Measurements from ENCODE around the gene ITGB5. TPM values are rescaled to one million over a fixed set of nuclear protein-coding genes. Genes with fewer than 3 reads are reported as not detected.
"Not testable (repeated sequence)": the region's sequence is repeated elsewhere in the genome, so short reads cannot be mapped to it uniquely, and the experiment has no call there.

The ITGB5 gene
- total and polyA plus RNA-seq, 4 donors = 21.0 to 126 (median 43.7) TPM

DNA sequence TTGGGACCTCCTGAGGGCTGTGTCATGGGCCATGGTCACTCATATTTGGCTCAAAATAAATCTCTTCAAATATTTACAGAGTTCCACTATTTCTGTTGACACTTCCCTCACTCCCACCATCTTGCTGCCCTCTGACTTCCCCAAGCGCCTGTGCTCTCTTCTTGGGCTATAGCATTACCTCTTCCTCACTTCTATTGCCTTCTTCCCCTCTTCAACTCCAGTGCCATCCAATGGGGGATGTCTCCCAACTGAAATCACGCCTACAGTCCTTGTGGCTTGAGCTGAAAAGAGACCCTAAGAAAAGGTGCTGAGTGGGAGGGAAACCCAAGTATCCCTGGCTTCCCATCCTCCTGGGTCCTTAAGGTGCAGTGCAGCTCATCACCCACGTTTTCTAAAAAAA is 135.1 kb downstream of the ITGB5 start:
- TF ChIP-seq, protein P1, sequence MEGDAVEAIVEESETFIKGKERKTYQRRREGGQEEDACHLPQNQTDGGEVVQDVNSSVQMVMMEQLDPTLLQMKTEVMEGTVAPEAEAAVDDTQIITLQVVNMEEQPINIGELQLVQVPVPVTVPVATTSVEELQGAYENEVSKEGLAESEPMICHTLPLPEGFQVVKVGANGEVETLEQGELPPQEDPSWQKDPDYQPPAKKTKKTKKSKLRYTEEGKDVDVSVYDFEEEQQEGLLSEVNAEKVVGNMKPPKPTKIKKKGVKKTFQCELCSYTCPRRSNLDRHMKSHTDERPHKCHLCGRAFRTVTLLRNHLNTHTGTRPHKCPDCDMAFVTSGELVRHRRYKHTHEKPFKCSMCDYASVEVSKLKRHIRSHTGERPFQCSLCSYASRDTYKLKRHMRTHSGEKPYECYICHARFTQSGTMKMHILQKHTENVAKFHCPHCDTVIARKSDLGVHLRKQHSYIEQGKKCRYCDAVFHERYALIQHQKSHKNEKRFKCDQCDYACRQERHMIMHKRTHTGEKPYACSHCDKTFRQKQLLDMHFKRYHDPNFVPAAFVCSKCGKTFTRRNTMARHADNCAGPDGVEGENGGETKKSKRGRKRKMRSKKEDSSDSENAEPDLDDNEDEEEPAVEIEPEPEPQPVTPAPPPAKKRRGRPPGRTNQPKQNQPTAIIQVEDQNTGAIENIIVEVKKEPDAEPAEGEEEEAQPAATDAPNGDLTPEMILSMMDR (IDR thresholded peaks at IDR 0.05; ENCODE audit: control extremely low read depth, extremely low read depth) = no peak
- WGBS, 2 donors = 88 to 91% methylated on average over 3 of the region's 3 CpGs
- ATAC-seq (ENCODE audit: insufficient read depth, low FRiP score) (no peak), DNase-seq (no peak)
- Histone ChIP-seq H3K9ac (ENCODE audit: insufficient read depth in 1 of 2, low read length in 2 of 2) (no peak overlapping the region), H3K9me3 (ENCODE audit: control insufficient read depth in 4 of 4, insufficient read depth in 3 of 4, low read length in 3 of 4) (no peaks in the 10 kb centered on the region), H3K36me3 (ENCODE audit: control insufficient read depth in 4 of 4, insufficient read depth in 4 of 4, low read length in 4 of 4) (peaks cover 0 to 2% (median 0%) of the 10 kb centered on the region in 4 donors), H3K27ac (ENCODE audit: low read depth in 1 of 2, low read length in 1 of 2) (no peak overlapping the region), H3K4me3 (no peak overlapping the region), H3K4me1 (ENCODE audit: control insufficient read depth in 5 of 5, insufficient read depth in 5 of 5, low read length in 5 of 5) (no peaks in the 10 kb centered on the region), H3K27me3 (ENCODE audit: control insufficient read depth in 3 of 3, insufficient read depth in 3 of 3, low read length in 2 of 3) (no peaks in the 10 kb centered on the region)

GRCh38 chr3:124751501-124751900 is 135.7 kb downstream of the ITGB5 start:
- ATAC-seq (ENCODE audit: insufficient read depth, low FRiP score) (no peak), DNase-seq (no peak)
- Histone ChIP-seq H3K4me1 (ENCODE audit: control insufficient read depth in 5 of 5, insufficient read depth in 5 of 5, low read length in 5 of 5) (no peaks in the 10 kb centered on the region), H3K27ac (ENCODE audit: low read depth in 1 of 2, low read length in 1 of 2) (no peak overlapping the region), H3K36me3 (ENCODE audit: control insufficient read depth in 4 of 4, insufficient read depth in 4 of 4, low read length in 4 of 4) (peaks cover 0 to 6% (median 2%) of the 10 kb centered on the region in 4 donors), H3K9me3 (ENCODE audit: control insufficient read depth in 4 of 4, insufficient read depth in 3 of 4, low read length in 3 of 4) (no peaks in the 10 kb centered on the region), H3K27me3 (ENCODE audit: control insufficient read depth in 3 of 3, insufficient read depth in 3 of 3, low read length in 2 of 3) (no peaks in the 10 kb centered on the region), H3K4me3 (no peak overlapping the region), H3K9ac (ENCODE audit: insufficient read depth in 1 of 2, low read length in 2 of 2) (no peak overlapping the region)
- TF ChIP-seq, protein P1 (IDR thresholded peaks at IDR 0.05; ENCODE audit: control extremely low read depth, extremely low read depth) = no peak
- WGBS, 2 donors = 74% methylated on average over 5 of the region's 5 CpGs

GRCh38 chr3:124749877-124750276 is 137.3 kb downstream of the ITGB5 start:
- not testable (repeated sequence) for H3K27me3 ChIP-seq (ENCODE audit: control insufficient read depth in 3 of 3, insufficient read depth in 3 of 3, low read length in 2 of 3); H3K4me3 ChIP-seq; H3K9ac ChIP-seq (ENCODE audit: insufficient read depth in 1 of 2, low read length in 2 of 2); H3K4me1 ChIP-seq (ENCODE audit: control insufficient read depth in 5 of 5, insufficient read depth in 5 of 5, low read length in 5 of 5); H3K9me3 ChIP-seq (ENCODE audit: control insufficient read depth in 4 of 4, insufficient read depth in 3 of 4, low read length in 3 of 4); ATAC-seq (ENCODE audit: insufficient read depth, low FRiP score); DNase-seq; H3K27ac ChIP-seq (ENCODE audit: low read depth in 1 of 2, low read length in 1 of 2)
- H3K36me3 ChIP-seq (ENCODE audit: control insufficient read depth in 4 of 4, insufficient read depth in 4 of 4, low read length in 4 of 4) = peaks cover 4 to 14% (median 7%) of the 10 kb centered on the region in 4 donors
- 89 to 96% methylated on average over 13 to 24 of the region's 27 CpGs for WGBS, 2 donors

DNA sequence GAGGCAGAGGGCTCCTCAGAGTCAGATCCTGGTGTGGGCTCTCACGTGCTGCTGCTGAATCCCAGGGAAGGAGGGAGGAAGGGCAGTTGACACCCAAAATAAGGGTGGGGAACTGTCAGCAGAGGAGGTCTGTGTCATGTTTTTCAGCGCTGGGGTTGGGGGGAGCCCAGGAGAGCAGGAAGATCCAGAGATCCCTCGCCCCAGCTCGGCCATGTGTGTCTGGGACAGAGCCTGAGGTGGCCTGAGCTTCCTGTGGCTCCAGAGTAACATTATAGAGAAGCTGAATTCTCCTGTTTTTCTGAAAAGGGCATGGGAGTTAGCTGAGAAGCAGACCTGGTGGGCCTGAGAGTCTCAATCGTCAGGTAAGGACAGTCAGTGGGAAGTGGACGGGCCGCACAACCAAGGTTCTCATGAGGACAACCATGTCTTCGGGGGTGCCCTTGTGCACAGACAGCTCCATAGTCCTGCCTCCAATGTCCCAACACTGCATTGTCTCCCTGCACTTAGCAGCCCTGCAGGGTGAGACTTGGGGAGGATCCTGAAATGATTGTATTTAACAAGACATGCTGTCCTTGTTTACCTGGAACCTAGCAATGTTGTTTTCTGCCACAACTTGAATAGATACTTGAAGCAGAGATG is 138.5 kb downstream of the ITGB5 start:
- H3K27ac ChIP-seq (ENCODE audit: low read depth in 1 of 2, low read length in 1 of 2) = no peak overlapping the region
- whole genome bisulfite sequencing, 2 donors = 89 to 96% methylated on average over 8 of the region's 8 CpGs
- no peak for ATAC-seq (ENCODE audit: insufficient read depth, low FRiP score)
- TF ChIP-seq, protein P1 (IDR thresholded peaks at IDR 0.05; ENCODE audit: control extremely low read depth, extremely low read depth) = no peak
- no peak for DNase-seq
- H3K4me1 ChIP-seq (ENCODE audit: control insufficient read depth in 5 of 5, insufficient read depth in 5 of 5, low read length in 5 of 5) = no peaks in the 10 kb centered on the region
- H3K36me3 ChIP-seq (ENCODE audit: control insufficient read depth in 4 of 4, insufficient read depth in 4 of 4, low read length in 4 of 4) = peaks cover 14 to 26% (median 16%) of the 10 kb centered on the region in 4 donors
- no peak overlapping the region for H3K9ac ChIP-seq (ENCODE audit: insufficient read depth in 1 of 2, low read length in 2 of 2)
- H3K9me3 ChIP-seq (ENCODE audit: control insufficient read depth in 4 of 4, insufficient read depth in 3 of 4, low read length in 3 of 4) = no peaks in the 10 kb centered on the region
- no peaks in the 10 kb centered on the region for H3K27me3 ChIP-seq (ENCODE audit: control insufficient read depth in 3 of 3, insufficient read depth in 3 of 3, low read length in 2 of 3)
- no peak overlapping the region for H3K4me3 ChIP-seq

Measured in lung (tissue), 12 donors.